Measurements from ENCODE around the gene FKBP1A.

Gene FKBP1A

GRCh38 chr20:1319051-1319450, 73.8 kb downstream of the FKBP1A start:
- no peak for DNase-seq (ENCODE audit: low spot score)

All from globus pallidus (tissue), 1 donor.